HepG2 (cell line): ENCODE results near the gene RPS14. TPM values are rescaled to one million over a fixed set of nuclear protein-coding genes. Genes with fewer than 3 reads are reported as not detected.

Source experiments
- ETV6 ChIP-seq: sonication (generic); formaldehyde crosslinking; conservative IDR thresholded peaks from 2 replicates; pipeline ENCODE4 v1.4.0; 2020; ENCODE audit warnings: missing genetic modification reagents
- FOXA1 ChIP-seq, 2 experiments: fragments of 450-650 bp in 1 of 2; sonication (generic) in 1 of 2; formaldehyde crosslinking in 1 of 2; IDR thresholded peaks; 2 replicates each; pipeline versions ENCODE4 v1.4.0 to v1.6.1; 2016 to 2020; ENCODE audit warnings: missing genetic modification reagents in 1 of 2
- HMGA1 ChIP-seq: sonication (generic); formaldehyde crosslinking; conservative IDR thresholded peaks from 2 replicates; pipeline ENCODE4 v1.4.0; 2020; ENCODE audit warnings: missing genetic modification reagents
- KDM5A ChIP-seq: fragments of 200-600 bp; sonication (generic); IDR thresholded peaks from 2 replicates; pipeline ENCODE4 v1.7.0; 2018; ENCODE audit warnings: antibody characterized with exemption, mild to moderate bottlenecking, low read length, borderline replicate concordance
- NFIB ChIP-seq: sonication (generic); formaldehyde crosslinking; IDR thresholded peaks from 2 replicates; pipeline ENCODE4 v1.9.0; 2021; ENCODE audit warnings: missing genetic modification reagents, mild to moderate bottlenecking, borderline replicate concordance
- PCBP2 ChIP-seq: fragments of 200-400 bp; formaldehyde crosslinking; optimal IDR thresholded peaks from 2 replicates; pipeline ENCODE3; 2018; ENCODE audit warnings: low read length, low read depth; ENCODE audit not compliant: poor library complexity, severe bottlenecking
- PHF8 ChIP-seq: sonication (generic); formaldehyde crosslinking; IDR thresholded peaks from 2 replicates; pipeline ENCODE4 v1.5.0; 2020; ENCODE audit warnings: missing genetic modification reagents
- REL ChIP-seq: sonication (generic); formaldehyde crosslinking; conservative IDR thresholded peaks from 2 replicates; pipeline ENCODE4 v1.8.0; 2022; ENCODE audit warnings: mild to moderate bottlenecking, missing genetic modification reagents, moderate library complexity
- SETDB1 ChIP-seq: sonication (generic); formaldehyde crosslinking; IDR thresholded peaks from 2 replicates; pipeline ENCODE4 v1.5.1; 2020; ENCODE audit warnings: missing genetic modification reagents, mild to moderate bottlenecking, borderline replicate concordance
- TFDP1 ChIP-seq: IDR thresholded peaks from 2 replicates; pipeline ENCODE4 v1.6.1; 2016; ENCODE audit warnings: missing compliant biosample characterization, missing genetic modification reagents, borderline replicate concordance
- THAP7 ChIP-seq: sonication (generic); formaldehyde crosslinking; IDR thresholded peaks from 2 replicates; pipeline ENCODE4 v1.8.1; 2023; ENCODE audit warnings: mild to moderate bottlenecking, missing genetic modification reagents
- ZBTB42 ChIP-seq: sonication (generic); formaldehyde crosslinking; IDR thresholded peaks from 2 replicates; pipeline ENCODE4 v1.5.0; 2020; ENCODE audit warnings: mild to moderate bottlenecking, missing genetic modification reagents
- ZMAT5 ChIP-seq: sonication (generic); formaldehyde crosslinking; IDR thresholded peaks from 2 replicates; pipeline ENCODE4 v1.5.0; 2020; ENCODE audit warnings: mild to moderate bottlenecking, low read depth, missing genetic modification reagents, borderline replicate concordance
- ZMYM3 ChIP-seq: sonication (generic); formaldehyde crosslinking; IDR thresholded peaks from 2 replicates; pipeline ENCODE4 v1.5.1; 2020; ENCODE audit warnings: mild to moderate bottlenecking, missing genetic modification reagents
- ZNF260 ChIP-seq: sonication (generic); formaldehyde crosslinking; IDR thresholded peaks from 2 replicates; pipeline ENCODE4 v1.4.0; 2020; ENCODE audit warnings: missing genetic modification reagents, low read depth, mild to moderate bottlenecking, borderline replicate concordance
- ZNF296 ChIP-seq: sonication (generic); formaldehyde crosslinking; conservative IDR thresholded peaks from 2 replicates; pipeline ENCODE4 v1.5.0; 2020; ENCODE audit warnings: mild to moderate bottlenecking, missing genetic modification reagents
- ZNF616 ChIP-seq: sonication (generic); formaldehyde crosslinking; IDR thresholded peaks from 2 replicates; pipeline ENCODE4 v1.5.0; 2020; ENCODE audit warnings: low read depth, mild to moderate bottlenecking, missing genetic modification reagents
- ZNF687 ChIP-seq: sonication (generic); formaldehyde crosslinking; IDR thresholded peaks from 2 replicates; pipeline ENCODE4 v1.5.1; 2020; ENCODE audit warnings: mild to moderate bottlenecking, missing genetic modification reagents, moderate library complexity
- ZNF839 ChIP-seq: sonication (generic); formaldehyde crosslinking; IDR thresholded peaks from 2 replicates; pipeline ENCODE4 v1.4.0; 2020; ENCODE audit warnings: missing genetic modification reagents, mild to moderate bottlenecking, borderline replicate concordance
- ZUFSP ChIP-seq: sonication (generic); formaldehyde crosslinking; IDR thresholded peaks from 2 replicates; pipeline ENCODE4 v1.9.0; 2021; ENCODE audit warnings: missing genetic modification reagents, mild to moderate bottlenecking, borderline replicate concordance
- polyA plus RNA-seq, 8 experiments: library from polyadenylated mRNA; depleted of rRNA in 3 of 8; stranded (reverse) in 7 of 8; unstranded in 1 of 8; fragments of >200 nt; fragmentation: Illumina TruSeq in 4 of 8; extraction: Trizol in 4 of 8; gene quantifications; 2 replicates each; pipeline versions ENCODE4 v1.2.1 to v1.2.3, GENCODE V29; 2011 to 2016; ENCODE audit warnings: low read depth in 4 of 8, missing spikeins in 1 of 8, mixed read lengths in 1 of 8; ENCODE audit not compliant: insufficient read depth in 1 of 8
- total RNA-seq, 5 experiments: library from RNA; depleted of rRNA; stranded (reverse); fragments of >200 nt; fragmentation: Illumina TruSeq; extraction: Trizol; gene quantifications; 2 replicates each; pipeline ENCODE4 v1.2.3, GENCODE V29; 2016; ENCODE audit warnings: low read depth in 1 of 5

RPS14 gene
- total and polyA plus RNA-seq, 2 of the 13 experiments (the other 11 are each of a cell fraction or from before 2014, with no cell fraction given): 2,116 to 3,295 TPM

GRCh38 chr5:150449517-150450339 is at the start of gene RPS14 (continued):
- TF ChIP-seq ZNF296 (CRISPR knock-in tag): no peak
- TF ChIP-seq KDM5A: peak; percentile 89
- TF ChIP-seq PHF8 (CRISPR knock-in tag): peak; percentile 94
- TF ChIP-seq NFIB (CRISPR knock-in tag): no peak
- TF ChIP-seq HMGA1: no peak
- TF ChIP-seq ZMAT5 (CRISPR knock-in tag): no peak
- TF ChIP-seq ZUFSP (CRISPR knock-in tag): no peak
- TF ChIP-seq TFDP1 (CRISPR knock-in tag): peak; percentile 68; the same call in 1 of the 2 replicates
- peak; percentile 87 for TF ChIP-seq REL (CRISPR knock-in tag)
- TF ChIP-seq SETDB1: no peak; the same call in 1 of the 2 replicates
- TF ChIP-seq ZNF616 (CRISPR knock-in tag): no peak
- no peak for TF ChIP-seq FOXA1 (IDR thresholded peaks at IDR 0.05)
- TF ChIP-seq FOXA1 (CRISPR knock-in tag; IDR thresholded peaks at IDR 0.05): peak; percentile 45
- peak; percentile 92 for TF ChIP-seq ZNF687 (CRISPR knock-in tag)
- TF ChIP-seq PCBP2: no peak
- TF ChIP-seq ZMYM3 (CRISPR knock-in tag): peak; percentile 86
- 0 out of 2 replicates have a peak, but pooled peaks have one; percentile 47 for TF ChIP-seq ETV6 (CRISPR knock-in tag)
- TF ChIP-seq ZBTB42 (CRISPR knock-in tag): 0 out of 2 replicates have a peak, but pooled peaks have one; percentile 30
- TF ChIP-seq ZNF839 (CRISPR knock-in tag): peak; percentile 94; the same call in 1 of the 2 replicates
- no peak for TF ChIP-seq ZNF260 (CRISPR knock-in tag)
- 0 out of 2 replicates have a peak, but pooled peaks have one; percentile 64 for TF ChIP-seq THAP7 (CRISPR knock-in tag)
